Measurements from ENCODE around the gene AMER2.

Gene AMER2

DNA sequence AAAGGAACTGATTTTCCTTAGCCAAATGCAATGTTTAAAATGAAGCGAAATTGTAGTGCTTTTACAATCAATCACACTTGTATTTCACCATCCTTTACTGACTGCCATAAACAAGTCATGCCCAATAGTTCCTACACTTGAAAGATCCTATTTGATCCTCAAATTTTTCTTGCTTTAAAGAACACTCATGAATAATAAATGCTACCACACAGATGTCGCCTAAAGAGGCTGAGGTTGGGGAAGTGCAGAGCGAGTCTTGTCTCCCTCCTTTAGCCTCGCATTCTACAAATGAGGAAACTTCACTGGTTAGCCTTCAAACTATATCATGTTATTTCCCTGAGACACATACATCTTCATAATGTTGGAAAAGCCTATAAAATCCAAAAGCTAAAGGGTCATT lies 18.7 kb upstream of the AMER2 start:
- no peak overlapping the region for H2BK5ac ChIP-seq (ENCODE audit: low read length)
- no peak overlapping the region for H2AK5ac ChIP-seq (ENCODE audit: low read length)
- no peaks in the 10 kb centered on the region for H3K79me2 ChIP-seq (ENCODE audit: control insufficient read depth, insufficient read depth, low read length)
- no peak overlapping the region for H4K8ac ChIP-seq (ENCODE audit: low read depth, low read length)
- no peak overlapping the region for H3K27ac ChIP-seq (ENCODE audit: low read depth, low read length)
- no peak overlapping the region for H3K9ac ChIP-seq (ENCODE audit: low read length)
- no peak overlapping the region for H2BK120ac ChIP-seq (ENCODE audit: low read depth, low read length)
- H3K18ac ChIP-seq (ENCODE audit: low read length), result no peak overlapping the region
- H3K27me3 ChIP-seq (ENCODE audit: insufficient read depth, low read length, poor library complexity), result no peaks in the 10 kb centered on the region
- no peak for DNase-seq
- WGBS (ENCODE audit: extremely low coverage, insufficient coverage, low lambda C conversion rate), result no CpG with 5 or more reads among the region's 4 CpGs
- H3K23ac ChIP-seq (ENCODE audit: low read length), result no peak overlapping the region
- H3K79me1 ChIP-seq (ENCODE audit: low read length), result no peaks in the 10 kb centered on the region
- no peak overlapping the region for H4K5ac ChIP-seq (ENCODE audit: low read length)
- H3K4me3 ChIP-seq (ENCODE audit: low read length), result no peak overlapping the region
- H3K4ac ChIP-seq (ENCODE audit: low read depth, low read length), result no peak overlapping the region
- no peak overlapping the region for H2BK15ac ChIP-seq (replicated peaks; ENCODE audit: low read depth)
- no peak overlapping the region for H3K56ac ChIP-seq (ENCODE audit: low read length)
- H3K4me1 ChIP-seq (ENCODE audit: control insufficient read depth, low read depth, low read length), result no peaks in the 10 kb centered on the region
- no peak overlapping the region for H3K4me2 ChIP-seq (ENCODE audit: low read length)
- H3K36me3 ChIP-seq (ENCODE audit: control insufficient read depth, insufficient read depth, low read length), result no peaks in the 10 kb centered on the region

DNA sequence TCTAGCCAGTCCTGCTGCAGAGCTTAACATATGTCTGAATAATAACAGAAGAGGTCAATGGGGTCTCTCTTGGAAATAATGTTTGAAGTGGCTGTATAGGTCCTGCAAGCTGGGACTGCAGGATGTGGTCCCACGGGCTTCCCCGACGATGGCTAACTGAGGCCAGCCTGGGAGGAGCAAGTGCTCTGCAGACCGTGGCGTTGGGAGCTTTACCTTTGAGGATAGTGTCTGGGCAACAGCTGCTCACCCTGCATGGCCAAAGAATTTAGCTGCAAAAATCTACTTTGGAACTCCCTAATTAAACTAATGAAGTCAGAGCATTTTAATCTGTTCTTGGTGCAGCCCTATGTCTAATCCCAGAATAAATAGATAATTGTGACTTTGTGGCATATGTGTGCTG lies 18.2 kb upstream of the AMER2 start:
- no peaks in the 10 kb centered on the region for H3K79me2 ChIP-seq (ENCODE audit: control insufficient read depth, insufficient read depth, low read length)
- no peaks in the 10 kb centered on the region for H3K36me3 ChIP-seq (ENCODE audit: control insufficient read depth, insufficient read depth, low read length)
- H4K5ac ChIP-seq (ENCODE audit: low read length), result no peak overlapping the region
- H4K8ac ChIP-seq (ENCODE audit: low read depth, low read length), result no peak overlapping the region
- no peak overlapping the region for H3K4ac ChIP-seq (ENCODE audit: low read depth, low read length)
- H3K4me2 ChIP-seq (ENCODE audit: low read length), result no peak overlapping the region
- no peak overlapping the region for H2BK5ac ChIP-seq (ENCODE audit: low read length)
- no peaks in the 10 kb centered on the region for H3K4me1 ChIP-seq (ENCODE audit: control insufficient read depth, low read depth, low read length)
- H3K23ac ChIP-seq (ENCODE audit: low read length), result no peak overlapping the region
- no peaks in the 10 kb centered on the region for H3K79me1 ChIP-seq (ENCODE audit: low read length)
- no peak overlapping the region for H3K18ac ChIP-seq (ENCODE audit: low read length)
- no CpG with 5 or more reads among the region's 5 CpGs for whole genome bisulfite sequencing (ENCODE audit: extremely low coverage, insufficient coverage, low lambda C conversion rate)
- no peak overlapping the region for H3K27ac ChIP-seq (ENCODE audit: low read depth, low read length)
- no peak overlapping the region for H3K9ac ChIP-seq (ENCODE audit: low read length)
- H2BK15ac ChIP-seq (replicated peaks; ENCODE audit: low read depth), result no peak overlapping the region
- no peak for DNase-seq
- no peak overlapping the region for H2BK120ac ChIP-seq (ENCODE audit: low read depth, low read length)
- H3K4me3 ChIP-seq (ENCODE audit: low read length), result no peak overlapping the region
- no peaks in the 10 kb centered on the region for H3K27me3 ChIP-seq (ENCODE audit: insufficient read depth, low read length, poor library complexity)
- no peak overlapping the region for H2AK5ac ChIP-seq (ENCODE audit: low read length)
- no peak overlapping the region for H3K56ac ChIP-seq (ENCODE audit: low read length)

DNA sequence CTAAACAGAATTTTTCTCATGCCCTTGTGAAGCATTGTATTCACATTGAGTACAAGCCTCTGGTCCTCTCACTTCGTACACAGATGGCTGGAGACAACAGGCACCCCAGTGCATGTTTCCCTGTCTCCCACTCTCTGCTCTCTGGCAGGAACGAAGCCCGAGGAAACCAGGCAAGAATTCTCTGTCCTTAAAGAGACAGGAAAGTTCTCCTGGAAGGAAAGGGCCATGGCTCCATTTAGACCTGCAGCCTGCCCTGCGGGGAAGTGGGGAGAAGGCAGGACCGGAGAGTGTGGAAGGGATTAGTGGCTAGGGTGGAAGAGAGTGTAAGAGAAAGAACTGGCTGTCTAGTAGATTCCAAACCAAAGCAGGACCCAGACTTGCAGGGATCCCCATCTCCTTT lies 15.5 kb upstream of the AMER2 start:
- DNase-seq, result no peak
- Histone ChIP-seq H3K27ac (ENCODE audit: low read depth, low read length) (no peak overlapping the region), H3K4ac (ENCODE audit: low read depth, low read length) (no peak overlapping the region), H2BK120ac (ENCODE audit: low read depth, low read length) (no peak overlapping the region), H3K79me1 (ENCODE audit: low read length) (no peaks in the 10 kb centered on the region), H3K36me3 (ENCODE audit: control insufficient read depth, insufficient read depth, low read length) (no peaks in the 10 kb centered on the region), H3K56ac (ENCODE audit: low read length) (no peak overlapping the region), H3K4me2 (ENCODE audit: low read length) (no peak overlapping the region), H4K5ac (ENCODE audit: low read length) (no peak overlapping the region), H3K4me3 (ENCODE audit: low read length) (no peak overlapping the region), H3K9ac (ENCODE audit: low read length) (no peak overlapping the region), H4K8ac (ENCODE audit: low read depth, low read length) (no peak overlapping the region), H3K79me2 (ENCODE audit: control insufficient read depth, insufficient read depth, low read length) (no peaks in the 10 kb centered on the region), H2BK15ac (replicated peaks; ENCODE audit: low read depth) (no peak overlapping the region), H3K27me3 (ENCODE audit: insufficient read depth, low read length, poor library complexity) (no peaks in the 10 kb centered on the region), H2BK5ac (ENCODE audit: low read length) (no peak overlapping the region), H3K23ac (ENCODE audit: low read length) (no peak overlapping the region), H2AK5ac (ENCODE audit: low read length) (no peak overlapping the region), H3K18ac (ENCODE audit: low read length) (no peak overlapping the region), H3K4me1 (ENCODE audit: control insufficient read depth, low read depth, low read length) (no peaks in the 10 kb centered on the region)
- WGBS (ENCODE audit: extremely low coverage, insufficient coverage, low lambda C conversion rate), result no CpG with 5 or more reads among the region's 5 CpGs

DNA sequence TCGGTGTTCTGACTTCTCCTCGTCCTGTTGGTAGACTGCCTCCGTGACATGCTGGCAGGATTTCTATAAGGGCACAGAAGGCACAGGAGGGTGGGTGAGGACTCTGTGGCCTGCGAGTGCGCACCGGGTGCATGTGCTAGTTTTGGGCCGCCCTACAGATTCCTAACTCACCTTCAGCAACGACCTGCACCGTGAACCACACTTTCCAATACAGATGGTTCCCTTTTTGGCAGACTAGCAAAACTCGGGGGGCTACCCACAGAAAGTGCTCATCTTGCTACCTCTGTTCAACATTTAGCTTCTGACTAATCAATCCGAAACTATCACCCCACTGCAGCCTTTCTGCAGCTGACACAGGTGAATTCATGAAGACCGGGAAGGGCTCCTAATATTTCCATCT lies 14.1 kb upstream of the AMER2 start:
- WGBS (ENCODE audit: extremely low coverage, insufficient coverage, low lambda C conversion rate), result no CpG with 5 or more reads among the region's 12 CpGs
- Histone ChIP-seq H2AK5ac (ENCODE audit: low read length) (no peak overlapping the region), H3K27me3 (ENCODE audit: insufficient read depth, low read length, poor library complexity) (no peaks in the 10 kb centered on the region), H2BK120ac (ENCODE audit: low read depth, low read length) (no peak overlapping the region), H3K4me2 (ENCODE audit: low read length) (no peak overlapping the region), H3K23ac (ENCODE audit: low read length) (no peak overlapping the region), H3K4me1 (ENCODE audit: control insufficient read depth, low read depth, low read length) (no peaks in the 10 kb centered on the region), H3K4ac (ENCODE audit: low read depth, low read length) (no peak overlapping the region), H2BK15ac (replicated peaks; ENCODE audit: low read depth) (no peak overlapping the region), H3K36me3 (ENCODE audit: control insufficient read depth, insufficient read depth, low read length) (no peaks in the 10 kb centered on the region), H3K9ac (ENCODE audit: low read length) (no peak overlapping the region), H4K5ac (ENCODE audit: low read length) (no peak overlapping the region), H3K79me1 (ENCODE audit: low read length) (no peaks in the 10 kb centered on the region), H3K27ac (ENCODE audit: low read depth, low read length) (no peak overlapping the region), H2BK5ac (ENCODE audit: low read length) (no peak overlapping the region), H4K8ac (ENCODE audit: low read depth, low read length) (no peak overlapping the region), H3K18ac (ENCODE audit: low read length) (no peak overlapping the region), H3K79me2 (ENCODE audit: control insufficient read depth, insufficient read depth, low read length) (no peaks in the 10 kb centered on the region), H3K4me3 (ENCODE audit: low read length) (no peak overlapping the region), H3K56ac (ENCODE audit: low read length) (no peak overlapping the region)
- no peak for DNase-seq

DNA sequence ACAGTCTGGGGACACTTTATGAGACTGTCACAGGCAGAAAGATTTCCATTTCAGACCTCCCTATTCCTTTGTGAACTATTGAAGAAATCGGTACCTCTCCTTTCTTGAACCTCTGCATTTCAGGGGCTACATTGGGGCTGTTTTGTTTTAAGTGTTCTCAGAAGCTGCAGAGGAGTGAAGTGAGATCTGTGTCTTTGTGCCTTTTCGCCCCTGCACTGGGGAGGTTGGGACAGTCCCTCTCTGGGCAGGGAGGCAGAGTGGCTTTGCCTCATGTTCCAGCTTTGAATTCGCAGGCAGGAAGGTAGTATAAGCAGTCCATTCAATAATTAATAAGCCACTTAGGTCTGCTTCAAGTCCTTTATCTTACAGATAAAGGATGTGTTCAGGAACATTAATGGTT lies 9.5 kb upstream of the AMER2 start:
- Histone ChIP-seq H2BK5ac (ENCODE audit: low read length) (no peak overlapping the region), H3K4me3 (ENCODE audit: low read length) (no peak overlapping the region), H2BK120ac (ENCODE audit: low read depth, low read length) (no peak overlapping the region), H3K4ac (ENCODE audit: low read depth, low read length) (no peak overlapping the region), H4K8ac (ENCODE audit: low read depth, low read length) (no peak overlapping the region), H3K23ac (ENCODE audit: low read length) (no peak overlapping the region), H3K18ac (ENCODE audit: low read length) (no peak overlapping the region), H3K9ac (ENCODE audit: low read length) (no peak overlapping the region), H3K4me2 (ENCODE audit: low read length) (no peak overlapping the region), H3K79me2 (ENCODE audit: control insufficient read depth, insufficient read depth, low read length) (no peaks in the 10 kb centered on the region), H3K79me1 (ENCODE audit: low read length) (no peaks in the 10 kb centered on the region), H2AK5ac (ENCODE audit: low read length) (no peak overlapping the region), H4K5ac (ENCODE audit: low read length) (no peak overlapping the region), H2BK15ac (replicated peaks; ENCODE audit: low read depth) (no peak overlapping the region), H3K56ac (ENCODE audit: low read length) (no peak overlapping the region), H3K27me3 (ENCODE audit: insufficient read depth, low read length, poor library complexity) (no peaks in the 10 kb centered on the region), H3K36me3 (ENCODE audit: control insufficient read depth, insufficient read depth, low read length) (no peaks in the 10 kb centered on the region), H3K4me1 (ENCODE audit: control insufficient read depth, low read depth, low read length) (no peaks in the 10 kb centered on the region), H3K27ac (ENCODE audit: low read depth, low read length) (no peak overlapping the region)
- no peak for DNase-seq
- WGBS (ENCODE audit: extremely low coverage, insufficient coverage, low lambda C conversion rate), result no CpG with 5 or more reads among the region's 3 CpGs

DNA sequence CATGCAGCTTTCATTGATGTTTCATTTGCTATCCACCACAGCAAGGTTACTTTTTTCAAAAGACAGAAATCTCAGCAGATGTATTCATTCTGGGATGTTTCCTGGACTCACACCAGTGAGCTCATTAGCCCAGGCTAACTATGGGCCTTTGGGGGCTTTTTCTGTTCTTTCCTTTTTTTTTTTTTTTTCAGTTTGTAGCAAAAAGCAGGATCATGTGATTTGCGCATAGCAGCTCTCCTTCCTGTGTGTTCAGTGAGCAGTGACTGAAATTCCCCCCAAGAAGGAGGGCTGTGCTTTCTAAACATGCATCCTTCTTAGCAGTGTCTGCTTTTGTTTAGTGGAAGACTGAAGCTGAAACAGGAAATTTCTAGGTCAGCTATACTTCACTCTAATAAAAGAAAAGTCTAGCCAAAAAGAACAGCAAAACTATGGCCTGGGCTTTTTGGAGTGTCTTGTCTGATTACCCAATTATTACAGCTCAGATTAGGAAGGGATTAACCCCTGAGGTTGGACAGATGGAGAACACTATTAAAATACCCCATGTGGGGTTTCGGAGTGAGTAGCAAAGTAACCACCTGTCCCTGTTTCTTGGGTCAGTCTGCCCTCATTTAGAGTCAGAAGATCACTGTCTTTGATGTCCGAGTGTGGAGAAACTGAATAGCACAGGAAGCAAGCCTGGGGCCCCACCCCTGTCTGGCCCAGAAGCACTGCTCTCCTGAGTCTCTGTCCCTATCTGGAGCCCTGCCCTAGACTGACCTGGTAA lies 8.9 kb upstream of the AMER2 start:
- no peak overlapping the region for H3K4me2 ChIP-seq (ENCODE audit: low read length)
- no peaks in the 10 kb centered on the region for H3K79me1 ChIP-seq (ENCODE audit: low read length)
- H4K5ac ChIP-seq (ENCODE audit: low read length), result no peak overlapping the region
- H3K56ac ChIP-seq (ENCODE audit: low read length), result no peak overlapping the region
- no peaks in the 10 kb centered on the region for H3K27me3 ChIP-seq (ENCODE audit: insufficient read depth, low read length, poor library complexity)
- no peaks in the 10 kb centered on the region for H3K4me1 ChIP-seq (ENCODE audit: control insufficient read depth, low read depth, low read length)
- H3K79me2 ChIP-seq (ENCODE audit: control insufficient read depth, insufficient read depth, low read length), result no peaks in the 10 kb centered on the region
- no peak overlapping the region for H2AK5ac ChIP-seq (ENCODE audit: low read length)
- H3K4me3 ChIP-seq (ENCODE audit: low read length), result no peak overlapping the region
- no peak overlapping the region for H3K23ac ChIP-seq (ENCODE audit: low read length)
- no peak overlapping the region for H3K4ac ChIP-seq (ENCODE audit: low read depth, low read length)
- H3K9ac ChIP-seq (ENCODE audit: low read length), result no peak overlapping the region
- WGBS (ENCODE audit: extremely low coverage, insufficient coverage, low lambda C conversion rate), result no CpG with 5 or more reads among the region's 3 CpGs
- H3K18ac ChIP-seq (ENCODE audit: low read length), result no peak overlapping the region
- no peak overlapping the region for H2BK5ac ChIP-seq (ENCODE audit: low read length)
- no peak overlapping the region for H2BK120ac ChIP-seq (ENCODE audit: low read depth, low read length)
- DNase-seq, result no peak
- no peak overlapping the region for H4K8ac ChIP-seq (ENCODE audit: low read depth, low read length)
- no peaks in the 10 kb centered on the region for H3K36me3 ChIP-seq (ENCODE audit: control insufficient read depth, insufficient read depth, low read length)
- H3K27ac ChIP-seq (ENCODE audit: low read depth, low read length), result no peak overlapping the region
- no peak overlapping the region for H2BK15ac ChIP-seq (replicated peaks; ENCODE audit: low read depth)
